HPDE6-E6E7 (cell line): ENCODE results near the gene HDGF.
A peak's percentile ranks its signal among the peaks of the same experiment; 100 is the strongest.

Experiments
- DNase-seq: peaks from one replicate; pipeline ENCODE4 v3.0.0; 2011; ENCODE audit warnings: missing footprints; ENCODE audit errors: extremely low spot score

HDGF gene

GRCh38 chr1:156698995-156699394, 52.5 kb downstream of the HDGF start:
- DNase-seq: no peak

GRCh38 chr1:156697481-156697880, 54.0 kb downstream of the HDGF start:
- no peak for DNase-seq

- DNase-seq: no peak
Observed at GRCh38 chr1:156696755-156697154, 54.7 kb downstream of the HDGF start.

- no peak for DNase-seq
Observed at GRCh38 chr1:156694690-156694962, 56.8 kb downstream of the HDGF start.

- DNase-seq: no peak
Observed at GRCh38 chr1:156693848-156694689, 57.4 kb downstream of the HDGF start.

GRCh38 chr1:156692925-156693847, 58.3 kb downstream of the HDGF start:
- DNase-seq: peak; percentile 71

- DNase-seq: no peak
Observed at GRCh38 chr1:156692441-156692924, 59.0 kb downstream of the HDGF start.
